ENCODE results near the gene SHISA7.

Gene SHISA7

DNA sequence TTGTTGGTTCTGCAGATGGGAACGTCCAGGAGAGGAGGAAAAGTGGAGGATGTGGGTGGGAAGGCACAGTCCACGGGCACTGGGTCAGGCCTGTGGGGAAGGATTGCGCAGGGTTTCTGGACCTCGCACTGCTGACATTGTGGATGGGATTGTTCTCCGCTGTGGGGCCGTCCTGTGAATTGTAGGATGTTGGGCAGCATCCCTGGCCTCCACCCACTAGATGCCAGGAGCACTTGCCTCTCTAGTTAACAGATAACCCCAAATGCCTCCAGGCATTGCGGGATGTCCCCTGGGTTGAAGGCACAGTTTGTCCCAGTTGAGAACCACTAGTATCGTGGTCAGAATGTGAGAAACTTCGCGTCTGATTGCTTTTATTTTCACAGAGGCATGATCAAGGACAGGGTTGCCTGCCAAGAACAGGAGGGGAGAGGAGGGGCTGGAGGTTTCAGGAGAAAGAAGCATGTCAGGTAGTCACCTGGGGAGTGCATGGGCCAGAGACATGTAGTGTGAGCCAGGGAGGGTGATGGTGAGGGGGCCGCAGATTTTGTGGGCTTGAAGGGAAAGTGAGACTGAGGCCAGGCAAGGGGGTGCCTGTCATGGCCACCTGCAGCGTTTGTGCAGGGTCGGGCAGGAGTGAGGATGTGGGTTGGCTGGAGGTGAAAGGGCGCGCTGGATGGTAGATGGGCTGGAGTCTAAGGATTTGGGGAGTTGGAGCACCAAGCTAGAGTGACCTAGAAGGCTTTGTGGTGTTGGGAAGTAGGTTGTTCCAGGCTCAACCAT lies 36.5 kb upstream of the SHISA7 start:
- TF ChIP-seq, protein P1, sequence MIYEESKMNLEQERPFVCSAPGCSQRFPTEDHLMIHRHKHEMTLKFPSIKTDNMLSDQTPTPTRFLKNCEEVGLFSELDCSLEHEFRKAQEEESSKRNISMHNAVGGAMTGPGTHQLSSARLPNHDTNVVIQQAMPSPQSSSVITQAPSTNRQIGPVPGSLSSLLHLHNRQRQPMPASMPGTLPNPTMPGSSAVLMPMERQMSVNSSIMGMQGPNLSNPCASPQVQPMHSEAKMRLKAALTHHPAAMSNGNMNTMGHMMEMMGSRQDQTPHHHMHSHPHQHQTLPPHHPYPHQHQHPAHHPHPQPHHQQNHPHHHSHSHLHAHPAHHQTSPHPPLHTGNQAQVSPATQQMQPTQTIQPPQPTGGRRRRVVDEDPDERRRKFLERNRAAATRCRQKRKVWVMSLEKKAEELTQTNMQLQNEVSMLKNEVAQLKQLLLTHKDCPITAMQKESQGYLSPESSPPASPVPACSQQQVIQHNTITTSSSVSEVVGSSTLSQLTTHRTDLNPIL (CRISPR knock-in tag; IDR thresholded peaks at IDR 0.05; ENCODE audit: low read depth): no peak
- TF ChIP-seq PPARA (CRISPR knock-in tag; IDR thresholded peaks at IDR 0.05; ENCODE audit: borderline replicate concordance) (no peak), ZC3H10 (CRISPR knock-in tag; IDR thresholded peaks at IDR 0.05) (no peak), SNAI2 (CRISPR knock-in tag; IDR thresholded peaks at IDR 0.05) (no peak), OSR1 (CRISPR knock-in tag; IDR thresholded peaks at IDR 0.05) (no peak)
- TF ChIP-seq, protein P2, sequence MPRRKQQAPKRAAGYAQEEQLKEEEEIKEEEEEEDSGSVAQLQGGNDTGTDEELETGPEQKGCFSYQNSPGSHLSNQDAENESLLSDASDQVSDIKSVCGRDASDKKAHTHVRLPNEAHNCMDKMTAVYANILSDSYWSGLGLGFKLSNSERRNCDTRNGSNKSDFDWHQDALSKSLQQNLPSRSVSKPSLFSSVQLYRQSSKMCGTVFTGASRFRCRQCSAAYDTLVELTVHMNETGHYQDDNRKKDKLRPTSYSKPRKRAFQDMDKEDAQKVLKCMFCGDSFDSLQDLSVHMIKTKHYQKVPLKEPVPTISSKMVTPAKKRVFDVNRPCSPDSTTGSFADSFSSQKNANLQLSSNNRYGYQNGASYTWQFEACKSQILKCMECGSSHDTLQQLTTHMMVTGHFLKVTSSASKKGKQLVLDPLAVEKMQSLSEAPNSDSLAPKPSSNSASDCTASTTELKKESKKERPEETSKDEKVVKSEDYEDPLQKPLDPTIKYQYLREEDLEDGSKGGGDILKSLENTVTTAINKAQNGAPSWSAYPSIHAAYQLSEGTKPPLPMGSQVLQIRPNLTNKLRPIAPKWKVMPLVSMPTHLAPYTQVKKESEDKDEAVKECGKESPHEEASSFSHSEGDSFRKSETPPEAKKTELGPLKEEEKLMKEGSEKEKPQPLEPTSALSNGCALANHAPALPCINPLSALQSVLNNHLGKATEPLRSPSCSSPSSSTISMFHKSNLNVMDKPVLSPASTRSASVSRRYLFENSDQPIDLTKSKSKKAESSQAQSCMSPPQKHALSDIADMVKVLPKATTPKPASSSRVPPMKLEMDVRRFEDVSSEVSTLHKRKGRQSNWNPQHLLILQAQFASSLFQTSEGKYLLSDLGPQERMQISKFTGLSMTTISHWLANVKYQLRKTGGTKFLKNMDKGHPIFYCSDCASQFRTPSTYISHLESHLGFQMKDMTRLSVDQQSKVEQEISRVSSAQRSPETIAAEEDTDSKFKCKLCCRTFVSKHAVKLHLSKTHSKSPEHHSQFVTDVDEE (CRISPR knock-in tag; IDR thresholded peaks at IDR 0.05): no peak
- ATAC-seq: no peak

DNA sequence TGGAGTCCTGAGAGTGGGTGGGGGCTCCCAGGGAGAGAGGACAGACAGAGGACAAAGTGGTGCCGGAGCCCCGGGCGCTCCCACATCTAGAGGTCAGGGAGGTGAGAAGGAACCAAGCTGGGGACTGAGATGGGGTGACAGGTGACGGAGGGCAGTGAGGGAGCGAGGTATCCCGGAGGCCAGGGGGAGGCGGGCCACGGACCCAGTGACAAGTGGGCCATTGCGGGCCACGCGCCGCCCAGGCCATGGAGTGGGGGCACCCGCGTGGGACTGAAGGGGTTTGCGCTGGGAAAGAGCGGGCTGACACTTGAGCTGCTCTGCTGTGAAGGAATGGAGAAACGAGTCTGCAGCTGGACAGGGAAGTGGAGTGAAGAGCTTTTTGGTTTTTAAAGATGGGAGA lies 35.9 kb upstream of the SHISA7 start:
- ATAC-seq: no peak
- TF ChIP-seq TOX (CRISPR knock-in tag; IDR thresholded peaks at IDR 0.05; ENCODE audit: borderline replicate concordance) (no peak), RARB (CRISPR knock-in tag; IDR thresholded peaks at IDR 0.05) (no peak), ZNF565 (CRISPR knock-in tag; conservative IDR thresholded peaks at IDR 0.05; ENCODE audit: low read depth) (no peak), CSDC2 (CRISPR knock-in tag; IDR thresholded peaks at IDR 0.05) (no peak), ZNF8 (CRISPR knock-in tag; IDR thresholded peaks at IDR 0.05) (no peak), PPARA (CRISPR knock-in tag; IDR thresholded peaks at IDR 0.05; ENCODE audit: borderline replicate concordance) (no peak), BACH2 (CRISPR knock-in tag; IDR thresholded peaks at IDR 0.05; ENCODE audit: borderline replicate concordance) (no peak), ZFP30 (CRISPR knock-in tag; IDR thresholded peaks at IDR 0.05) (no peak), ESRRG (CRISPR knock-in tag; IDR thresholded peaks at IDR 0.05) (no peak), ZC3H10 (CRISPR knock-in tag; IDR thresholded peaks at IDR 0.05) (no peak), GLIS3 (CRISPR knock-in tag; IDR thresholded peaks at IDR 0.05) (no peak)
- TF ChIP-seq, protein P3, sequence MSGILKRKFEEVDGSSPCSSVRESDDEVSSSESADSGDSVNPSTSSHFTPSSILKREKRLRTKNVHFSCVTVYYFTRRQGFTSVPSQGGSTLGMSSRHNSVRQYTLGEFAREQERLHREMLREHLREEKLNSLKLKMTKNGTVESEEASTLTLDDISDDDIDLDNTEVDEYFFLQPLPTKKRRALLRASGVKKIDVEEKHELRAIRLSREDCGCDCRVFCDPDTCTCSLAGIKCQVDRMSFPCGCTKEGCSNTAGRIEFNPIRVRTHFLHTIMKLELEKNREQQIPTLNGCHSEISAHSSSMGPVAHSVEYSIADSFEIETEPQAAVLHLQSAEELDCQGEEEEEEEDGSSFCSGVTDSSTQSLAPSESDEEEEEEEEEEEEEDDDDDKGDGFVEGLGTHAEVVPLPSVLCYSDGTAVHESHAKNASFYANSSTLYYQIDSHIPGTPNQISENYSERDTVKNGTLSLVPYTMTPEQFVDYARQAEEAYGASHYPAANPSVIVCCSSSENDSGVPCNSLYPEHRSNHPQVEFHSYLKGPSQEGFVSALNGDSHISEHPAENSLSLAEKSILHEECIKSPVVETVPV (CRISPR knock-in tag; IDR thresholded peaks at IDR 0.05): no peak
- TF ChIP-seq, protein P2 (CRISPR knock-in tag; IDR thresholded peaks at IDR 0.05): no peak
- TF ChIP-seq, protein P1 (CRISPR knock-in tag; IDR thresholded peaks at IDR 0.05; ENCODE audit: low read depth): no peak

DNA sequence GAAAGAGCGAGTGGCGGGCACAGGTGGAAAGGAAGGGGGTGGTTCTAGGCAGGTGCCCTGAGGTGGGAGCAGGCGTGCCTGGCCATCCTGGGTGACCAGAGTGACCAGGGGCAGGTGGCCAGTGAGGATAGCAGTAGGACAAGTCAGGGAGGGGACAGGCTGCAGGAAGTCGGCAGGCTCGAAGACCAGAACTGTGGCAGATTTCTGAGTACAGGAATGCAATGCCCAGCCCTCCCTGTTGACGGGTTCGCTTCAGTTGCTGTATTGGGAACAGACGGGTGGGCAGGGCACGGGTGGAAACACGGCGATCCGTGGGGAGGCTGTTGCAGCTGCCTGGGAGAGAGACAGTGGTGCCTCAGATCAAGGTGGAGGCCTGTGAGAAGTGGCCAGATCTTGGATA lies 35.3 kb upstream of the SHISA7 start:
- ATAC-seq: no peak
- TF ChIP-seq ZNF8 (CRISPR knock-in tag; IDR thresholded peaks at IDR 0.05) (no peak), ZFP30 (CRISPR knock-in tag; IDR thresholded peaks at IDR 0.05) (no peak), ZFP3 (CRISPR knock-in tag; IDR thresholded peaks at IDR 0.05) (no peak), CSDC2 (CRISPR knock-in tag; IDR thresholded peaks at IDR 0.05) (no peak), ISL1 (CRISPR knock-in tag; IDR thresholded peaks at IDR 0.05) (no peak), ESRRG (CRISPR knock-in tag; IDR thresholded peaks at IDR 0.05) (no peak), ZC3H10 (CRISPR knock-in tag; IDR thresholded peaks at IDR 0.05) (no peak), GLIS3 (CRISPR knock-in tag; IDR thresholded peaks at IDR 0.05) (no peak), ZNF565 (CRISPR knock-in tag; conservative IDR thresholded peaks at IDR 0.05; ENCODE audit: low read depth) (no peak), OSR1 (CRISPR knock-in tag; IDR thresholded peaks at IDR 0.05) (no peak)
- TF ChIP-seq, protein P3 (CRISPR knock-in tag; IDR thresholded peaks at IDR 0.05): no peak
- TF ChIP-seq, protein P4, sequence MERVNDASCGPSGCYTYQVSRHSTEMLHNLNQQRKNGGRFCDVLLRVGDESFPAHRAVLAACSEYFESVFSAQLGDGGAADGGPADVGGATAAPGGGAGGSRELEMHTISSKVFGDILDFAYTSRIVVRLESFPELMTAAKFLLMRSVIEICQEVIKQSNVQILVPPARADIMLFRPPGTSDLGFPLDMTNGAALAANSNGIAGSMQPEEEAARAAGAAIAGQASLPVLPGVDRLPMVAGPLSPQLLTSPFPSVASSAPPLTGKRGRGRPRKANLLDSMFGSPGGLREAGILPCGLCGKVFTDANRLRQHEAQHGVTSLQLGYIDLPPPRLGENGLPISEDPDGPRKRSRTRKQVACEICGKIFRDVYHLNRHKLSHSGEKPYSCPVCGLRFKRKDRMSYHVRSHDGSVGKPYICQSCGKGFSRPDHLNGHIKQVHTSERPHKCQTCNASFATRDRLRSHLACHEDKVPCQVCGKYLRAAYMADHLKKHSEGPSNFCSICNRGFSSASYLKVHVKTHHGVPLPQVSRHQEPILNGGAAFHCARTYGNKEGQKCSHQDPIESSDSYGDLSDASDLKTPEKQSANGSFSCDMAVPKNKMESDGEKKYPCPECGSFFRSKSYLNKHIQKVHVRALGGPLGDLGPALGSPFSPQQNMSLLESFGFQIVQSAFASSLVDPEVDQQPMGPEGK (CRISPR knock-in tag; IDR thresholded peaks at IDR 0.05; ENCODE audit: borderline replicate concordance): no peak
- TF ChIP-seq, protein P2 (CRISPR knock-in tag; IDR thresholded peaks at IDR 0.05): no peak
